Inflammatory macrophage (primary cell): ENCODE data around the gene SHISA6.
A peak's percentile ranks its signal among the peaks of the same experiment; 100 is the strongest.
"Not testable (repeated sequence)": the region's sequence is repeated elsewhere in the genome, so short reads cannot be mapped to it uniquely, and the experiment has no call there.

Experiments used
- DNase-seq, 2 donors: peaks; one replicate each; pipeline ENCODE4 v3.0.0-alpha.2; 2020 to 2022

The SHISA6 gene

GRCh38 chr17:11267999-11268575 is 27.1 kb downstream of the SHISA6 start:
- DNase-seq, result no peak

- no peak for DNase-seq
These were observed 28.2 kb downstream of the SHISA6 start for GRCh38 chr17:11269210-11269609.

GRCh38 chr17:11272191-11272590 is 31.2 kb downstream of the SHISA6 start:
- no peak for DNase-seq

- DNase-seq, result no peak
These were observed 32.6 kb downstream of the SHISA6 start for GRCh38 chr17:11273596-11273995.

- no peak for DNase-seq
These were observed 33.1 kb downstream of the SHISA6 start for GRCh38 chr17:11274106-11274505.

GRCh38 chr17:11276486-11276885 is 35.5 kb downstream of the SHISA6 start:
- no peak for DNase-seq

- DNase-seq, result no peak
These were observed 37.4 kb downstream of the SHISA6 start for GRCh38 chr17:11278186-11278991.

- DNase-seq, result no peak
These were observed 37.9 kb downstream of the SHISA6 start for GRCh38 chr17:11278992-11279270.

GRCh38 chr17:11279776-11280344 is 38.8 kb downstream of the SHISA6 start:
- no peak for DNase-seq

GRCh38 chr17:11282586-11282985 is 41.6 kb downstream of the SHISA6 start:
- DNase-seq, result no peak

GRCh38 chr17:11284811-11285210 is 43.8 kb downstream of the SHISA6 start:
- DNase-seq, result no peak

- no peak for DNase-seq
These were observed 44.9 kb downstream of the SHISA6 start for GRCh38 chr17:11285946-11286345.

- no peak for DNase-seq
These were observed 46.8 kb downstream of the SHISA6 start for GRCh38 chr17:11287791-11288190.

- no peak for DNase-seq
These were observed 49.8 kb downstream of the SHISA6 start for GRCh38 chr17:11290814-11291213.

GRCh38 chr17:11292491-11292890 is 51.5 kb downstream of the SHISA6 start:
- DNase-seq, result no peak

- DNase-seq, result no peak
These were observed 52.5 kb downstream of the SHISA6 start for GRCh38 chr17:11293480-11293879.

- DNase-seq, result no peak
These were observed 53.8 kb downstream of the SHISA6 start for GRCh38 chr17:11294826-11295225.

GRCh38 chr17:11296994-11297393 is 56.0 kb downstream of the SHISA6 start:
- peak in 1 of 2 donors; percentile 1 for DNase-seq

- DNase-seq, result no peak
These were observed 57.4 kb downstream of the SHISA6 start for GRCh38 chr17:11298401-11298800.

GRCh38 chr17:11300201-11300600 is 59.2 kb downstream of the SHISA6 start:
- DNase-seq, result no peak

- no peak for DNase-seq
These were observed 59.7 kb downstream of the SHISA6 start for GRCh38 chr17:11300738-11301137.

- not testable (repeated sequence) for DNase-seq
These were observed 60.9 kb downstream of the SHISA6 start for GRCh38 chr17:11301874-11302273.

GRCh38 chr17:11302401-11303186 is 61.6 kb downstream of the SHISA6 start:
- no peak for DNase-seq
